22Rv1 (cell line): ENCODE measurements around the gene IBSP.

Experiments
- H3K27ac ChIP-seq: fragments of 450-650 bp; 2 replicates; pipeline ENCODE4 v1.5.1; 2017
- CTCF ChIP-seq: fragments of 450-650 bp; IDR thresholded peaks from 2 replicates; pipeline ENCODE4 v1.5.1; 2017; ENCODE audit warnings: mild to moderate bottlenecking
- ZFX ChIP-seq: fragments of 450-650 bp; IDR thresholded peaks from 2 replicates; pipeline ENCODE4 v1.6.1; 2017; ENCODE audit warnings: antibody characterized with exemption, borderline replicate concordance

IBSP gene

GRCh38 chr4:87853891-87854290, 54.5 kb downstream of the IBSP start:
- TF ChIP-seq CTCF (no peak), ZFX (no peak)
- no peak overlapping the region for H3K27ac ChIP-seq

GRCh38 chr4:87855559-87855958, 56.2 kb downstream of the IBSP start:
- TF ChIP-seq ZFX, result no peak
- TF ChIP-seq CTCF, result no peak
- no peak overlapping the region for H3K27ac ChIP-seq

- TF ChIP-seq ZFX (no peak), CTCF (no peak)
- no peak overlapping the region for H3K27ac ChIP-seq
These were observed 57.5 kb downstream of the IBSP start for GRCh38 chr4:87856816-87857215.

- TF ChIP-seq ZFX (no peak), CTCF (no peak)
- H3K27ac ChIP-seq, result no peak overlapping the region
These were observed 58.4 kb downstream of the IBSP start for GRCh38 chr4:87857789-87858188.
